Thyroid gland (tissue), 4 donors: Measurements from ENCODE around the gene ID3. TPM values are rescaled to one million over a fixed set of nuclear protein-coding genes. Genes with fewer than 3 reads are reported as not detected.
"Not testable (repeated sequence)": the region's sequence is repeated elsewhere in the genome, so short reads cannot be mapped to it uniquely, and the experiment has no call there.

ENCODE experiments used
- DNase-seq, 2 donors: peaks; one replicate each; pipeline ENCODE4 v3.0.0-alpha.2; 2019
- H3K27ac ChIP-seq, 3 donors: fragments of 200-600 bp; sonication (generic); 1 replicate in 2 of 3; 2 replicates in 1 of 3; pipeline ENCODE4 v1.5.1; 2016 to 2019; ENCODE audit warnings: mild to moderate bottlenecking in 1 of 3, moderate library complexity in 1 of 3
- H3K27me3 ChIP-seq: fragments of 200-600 bp; sonication (generic); one replicate; pipeline ENCODE4 v1.5.1; 2019
- H3K36me3 ChIP-seq, 2 donors: fragments of 200-600 bp; sonication (generic); one replicate each; pipeline ENCODE4 v1.5.1; 2016 to 2019
- H3K4me1 ChIP-seq, 2 donors: fragments of 200-600 bp; sonication (generic); one replicate each; pipeline ENCODE4 v1.5.1; 2017 to 2019
- H3K4me3 ChIP-seq, 3 donors: fragments of 200-600 bp; sonication (generic); replicated peaks in 1 of 3; 1 replicate in 2 of 3; 2 replicates in 1 of 3; pipeline ENCODE4 v1.5.1; 2016; ENCODE audit warnings: mild to moderate bottlenecking in 1 of 3
- H3K9me3 ChIP-seq: fragments of 200-600 bp; sonication (generic); one replicate; pipeline ENCODE4 v1.5.1; 2017
- POLR2A ChIP-seq, 2 donors: fragments of 450-650 bp; IDR thresholded peaks; one replicate each; pipeline ENCODE4 v1.6.1; 2017; ENCODE audit warnings: antibody characterized with exemption in 2 of 2, mild to moderate bottlenecking in 2 of 2, moderate library complexity in 1 of 2
- WGBS, 2 donors: methylation state at CpG; one replicate each; pipeline ENCODE4 v1.1.5; 2017; 5-methylcytosine and 5-hydroxymethylcytosine counted together
- intact Hi-C: fragments of 100-400 bp; cut with DNase I; formaldehyde crosslinking; loops from one replicate; pipeline ENCODE4 v1.15.1; 2023
- total RNA-seq, 4 donors: library from RNA; depleted of rRNA; stranded (reverse); fragments of >200 nt; gene quantifications; one replicate each; pipeline ENCODE4 v1.2.3, GENCODE V29; 2016
- TF ChIP-seq, protein P1 (sequence below), 6 experiments: fragments of 200-600 bp in 3 of 6; fragments of 450-650 bp in 3 of 6; sonication (generic) in 3 of 6; IDR thresholded peaks; one replicate each; pipeline ENCODE4 v1.5.1; 2016 to 2019; ENCODE audit warnings: antibody characterized with exemption in 6 of 6, mild to moderate bottlenecking in 2 of 6, inconsistent platforms in 1 of 6, moderate library complexity in 1 of 6

The ID3 gene
- total RNA-seq, 4 donors from 2014 or later = 279 to 388 (median 343) TPM

DNA sequence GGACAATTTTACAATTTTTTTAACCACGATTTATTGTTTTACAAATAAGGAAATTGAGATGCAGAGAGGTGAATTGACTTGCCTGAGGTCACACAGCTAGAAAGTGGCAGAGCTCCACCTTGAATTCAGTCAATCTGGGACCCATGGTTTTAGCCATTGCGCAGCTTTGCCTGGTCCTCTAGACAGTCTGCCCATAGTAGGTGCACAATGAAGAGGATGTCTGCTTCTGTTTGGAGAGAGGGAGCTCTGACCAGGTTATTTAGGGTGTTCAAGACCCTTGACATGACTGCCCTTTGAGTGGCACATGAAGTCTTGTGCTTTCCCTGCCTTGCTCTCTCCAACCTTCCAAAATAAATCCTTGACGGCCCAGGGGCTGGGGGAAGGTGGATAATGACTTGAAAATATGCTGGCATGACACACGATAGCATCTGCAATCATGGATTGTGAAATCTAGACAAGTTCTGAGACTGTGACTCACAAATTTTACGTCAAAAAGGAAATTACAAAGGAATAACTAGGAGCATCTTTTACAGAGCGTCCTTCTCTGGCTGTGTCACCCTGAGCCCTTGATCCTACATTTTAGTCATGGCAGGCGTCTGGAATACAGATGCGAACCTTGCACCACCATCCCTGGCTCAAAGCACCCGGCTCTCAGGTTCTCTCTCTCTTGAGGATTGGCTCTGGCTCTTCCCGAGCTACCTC, 26.2 kb upstream of the ID3 start:
- Histone ChIP-seq H3K4me3 (no peak overlapping the region), H3K4me1 (peaks cover 0 to 16% of the 10 kb centered on the region in 2 donors), H3K27ac (no peak overlapping the region), H3K27me3 (no peaks in the 10 kb centered on the region), H3K9me3 (no peaks in the 10 kb centered on the region), H3K36me3 (no peaks in the 10 kb centered on the region)
- intact Hi-C loops = no loop called here
- 78 to 81% methylated on average over 10 of the region's 10 CpGs for WGBS, 2 donors
- no peak for DNase-seq
- no peak for TF ChIP-seq POLR2A (IDR thresholded peaks at IDR 0.05)
- TF ChIP-seq, protein P1, sequence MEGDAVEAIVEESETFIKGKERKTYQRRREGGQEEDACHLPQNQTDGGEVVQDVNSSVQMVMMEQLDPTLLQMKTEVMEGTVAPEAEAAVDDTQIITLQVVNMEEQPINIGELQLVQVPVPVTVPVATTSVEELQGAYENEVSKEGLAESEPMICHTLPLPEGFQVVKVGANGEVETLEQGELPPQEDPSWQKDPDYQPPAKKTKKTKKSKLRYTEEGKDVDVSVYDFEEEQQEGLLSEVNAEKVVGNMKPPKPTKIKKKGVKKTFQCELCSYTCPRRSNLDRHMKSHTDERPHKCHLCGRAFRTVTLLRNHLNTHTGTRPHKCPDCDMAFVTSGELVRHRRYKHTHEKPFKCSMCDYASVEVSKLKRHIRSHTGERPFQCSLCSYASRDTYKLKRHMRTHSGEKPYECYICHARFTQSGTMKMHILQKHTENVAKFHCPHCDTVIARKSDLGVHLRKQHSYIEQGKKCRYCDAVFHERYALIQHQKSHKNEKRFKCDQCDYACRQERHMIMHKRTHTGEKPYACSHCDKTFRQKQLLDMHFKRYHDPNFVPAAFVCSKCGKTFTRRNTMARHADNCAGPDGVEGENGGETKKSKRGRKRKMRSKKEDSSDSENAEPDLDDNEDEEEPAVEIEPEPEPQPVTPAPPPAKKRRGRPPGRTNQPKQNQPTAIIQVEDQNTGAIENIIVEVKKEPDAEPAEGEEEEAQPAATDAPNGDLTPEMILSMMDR (IDR thresholded peaks at IDR 0.05) = no peak

GRCh38 chr1:23583727-23584126, 24.4 kb upstream of the ID3 start:
- H3K4me3 ChIP-seq, H3K27ac ChIP-seq, H3K4me1 ChIP-seq, H3K9me3 ChIP-seq, H3K36me3 ChIP-seq, DNase-seq, H3K27me3 ChIP-seq, intact Hi-C loops: not testable (repeated sequence)

DNA sequence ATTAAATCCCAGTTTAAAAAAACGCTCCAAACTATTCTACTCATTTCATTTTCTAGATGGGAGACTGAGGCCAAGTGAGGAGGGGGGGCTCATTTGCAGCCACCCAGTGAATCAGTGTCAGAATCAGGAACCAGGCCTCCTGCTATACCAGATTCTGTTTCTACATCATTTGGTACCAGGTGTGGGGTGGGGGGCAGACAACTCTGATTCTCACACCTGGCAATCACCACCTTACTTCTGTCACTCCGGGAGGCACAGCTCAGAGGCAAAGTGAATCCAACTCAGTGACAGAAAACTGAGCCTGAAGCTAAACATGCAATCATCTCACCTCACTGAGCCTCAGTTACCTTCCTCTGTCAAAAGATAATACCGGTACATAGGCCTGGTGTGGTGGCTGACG, 23.5 kb upstream of the ID3 start:
- intact Hi-C loops = no loop called here

GRCh38 chr1:23581219-23581618, 21.9 kb upstream of the ID3 start:
- no peaks in the 10 kb centered on the region for H3K9me3 ChIP-seq
- no peaks in the 10 kb centered on the region for H3K27me3 ChIP-seq
- WGBS, 2 donors = 66 to 83% methylated on average over 4 to 5 of the region's 8 CpGs
- H3K36me3 ChIP-seq = no peaks in the 10 kb centered on the region
- peak overlapping the region in 1 of 3 donors; percentile 50 for H3K27ac ChIP-seq
- no peak for TF ChIP-seq POLR2A (IDR thresholded peaks at IDR 0.05)
- TF ChIP-seq, protein P1 (IDR thresholded peaks at IDR 0.05) = no peak
- no peak for DNase-seq
- intact Hi-C loops = no loop called here
- no peak overlapping the region for H3K4me3 ChIP-seq
- H3K4me1 ChIP-seq = peaks cover 3 to 22% of the 10 kb centered on the region in 2 donors

More for the DNA sequence above, 23.5 kb upstream of the ID3 start:
- Histone ChIP-seq H3K27me3 (no peaks in the 10 kb centered on the region), H3K27ac (no peak overlapping the region), H3K36me3 (no peaks in the 10 kb centered on the region), H3K9me3 (no peaks in the 10 kb centered on the region), H3K4me1 (peaks cover under 1 to 6% of the 10 kb centered on the region in 2 donors), H3K4me3 (no peak overlapping the region)
- DNase-seq = no peak
- TF ChIP-seq, protein P1 (IDR thresholded peaks at IDR 0.05) = no peak
- no peak for TF ChIP-seq POLR2A (IDR thresholded peaks at IDR 0.05)
- WGBS, 2 donors = 92 to 96% methylated on average over 4 of the region's 4 CpGs

DNA sequence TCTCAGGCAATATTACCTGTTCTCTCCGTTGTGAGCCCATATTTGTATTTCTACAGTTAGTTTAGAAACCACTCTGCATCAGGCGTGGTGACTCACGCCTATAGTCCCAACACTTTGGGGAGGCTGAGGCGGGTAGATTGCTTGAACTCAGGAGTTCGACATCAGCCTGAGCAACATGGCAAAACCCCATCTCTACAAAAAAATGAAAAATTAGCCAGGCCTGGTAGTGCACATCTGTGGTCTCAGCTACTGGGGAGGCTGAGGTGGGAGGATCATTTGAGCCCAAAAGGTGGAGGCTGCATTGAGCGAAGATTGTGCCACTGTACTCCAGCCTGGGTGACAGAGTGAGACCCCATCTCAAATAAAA, 19.7 kb upstream of the ID3 start:
- intact Hi-C loops = no loop called here
- no peak for TF ChIP-seq POLR2A (IDR thresholded peaks at IDR 0.05)
- 92 to 96% methylated on average over 6 of the region's 6 CpGs for WGBS, 2 donors
- Histone ChIP-seq H3K9me3 (no peaks in the 10 kb centered on the region), H3K27me3 (no peaks in the 10 kb centered on the region), H3K27ac (peak overlapping the region in 1 of 3 donors; percentile 75), H3K36me3 (no peaks in the 10 kb centered on the region), H3K4me1 (peaks cover 3 to 26% of the 10 kb centered on the region in 2 donors), H3K4me3 (no peak overlapping the region)
- no peak for DNase-seq

DNA sequence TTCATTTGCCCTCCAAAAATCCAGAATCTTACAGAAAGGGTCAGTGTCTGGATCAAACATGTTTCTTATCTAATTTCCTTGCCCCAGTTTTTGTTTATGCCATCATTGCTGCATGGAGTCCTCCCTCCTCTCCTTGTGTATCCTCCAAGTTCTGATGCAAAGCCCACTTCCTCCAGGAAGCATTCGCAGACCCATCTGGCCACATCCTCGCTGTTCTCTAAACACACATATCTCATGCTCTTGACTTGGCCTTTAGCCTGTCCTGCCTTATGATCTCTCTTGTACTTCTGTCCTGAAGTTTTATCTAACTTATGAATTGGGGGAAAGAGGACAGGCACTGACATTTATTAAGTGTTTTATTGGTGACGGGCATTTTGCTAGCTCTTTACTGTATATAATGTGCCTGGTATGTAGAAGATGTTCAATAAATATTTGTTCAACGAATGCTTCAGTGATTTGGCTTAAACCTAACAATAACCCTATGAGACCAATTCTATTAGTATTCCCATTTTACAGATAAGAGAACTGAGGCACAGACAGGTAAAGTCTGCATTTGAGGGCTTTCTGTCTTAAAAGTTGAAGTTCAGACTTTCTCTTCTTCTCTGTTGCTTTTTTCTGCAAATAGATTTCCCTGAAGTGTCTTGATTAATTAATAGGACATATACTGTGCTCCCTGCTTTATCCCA, 19.2 kb upstream of the ID3 start:
- TF ChIP-seq, protein P1 (IDR thresholded peaks at IDR 0.05) = no peak
- TF ChIP-seq POLR2A (IDR thresholded peaks at IDR 0.05) = no peak
- Histone ChIP-seq H3K27me3 (no peaks in the 10 kb centered on the region), H3K4me3 (no peak overlapping the region), H3K36me3 (no peaks in the 10 kb centered on the region), H3K27ac (peak overlapping the region in 2 of 3 donors; percentile 75 to 77), H3K9me3 (no peaks in the 10 kb centered on the region), H3K4me1 (peaks cover 3 to 26% of the 10 kb centered on the region in 2 donors)
- intact Hi-C loops = no loop called here
- no peak for DNase-seq
- 86 to 87% methylated on average over 4 of the region's 4 CpGs for WGBS, 2 donors
